Measurements from ENCODE around the gene CARD9. TPM values are rescaled to one million over a fixed set of nuclear protein-coding genes. Genes with fewer than 3 reads are reported as not detected.

CARD9 gene
- total RNA-seq, 1 donor from 2014 or later = 1.2 TPM

DNA sequence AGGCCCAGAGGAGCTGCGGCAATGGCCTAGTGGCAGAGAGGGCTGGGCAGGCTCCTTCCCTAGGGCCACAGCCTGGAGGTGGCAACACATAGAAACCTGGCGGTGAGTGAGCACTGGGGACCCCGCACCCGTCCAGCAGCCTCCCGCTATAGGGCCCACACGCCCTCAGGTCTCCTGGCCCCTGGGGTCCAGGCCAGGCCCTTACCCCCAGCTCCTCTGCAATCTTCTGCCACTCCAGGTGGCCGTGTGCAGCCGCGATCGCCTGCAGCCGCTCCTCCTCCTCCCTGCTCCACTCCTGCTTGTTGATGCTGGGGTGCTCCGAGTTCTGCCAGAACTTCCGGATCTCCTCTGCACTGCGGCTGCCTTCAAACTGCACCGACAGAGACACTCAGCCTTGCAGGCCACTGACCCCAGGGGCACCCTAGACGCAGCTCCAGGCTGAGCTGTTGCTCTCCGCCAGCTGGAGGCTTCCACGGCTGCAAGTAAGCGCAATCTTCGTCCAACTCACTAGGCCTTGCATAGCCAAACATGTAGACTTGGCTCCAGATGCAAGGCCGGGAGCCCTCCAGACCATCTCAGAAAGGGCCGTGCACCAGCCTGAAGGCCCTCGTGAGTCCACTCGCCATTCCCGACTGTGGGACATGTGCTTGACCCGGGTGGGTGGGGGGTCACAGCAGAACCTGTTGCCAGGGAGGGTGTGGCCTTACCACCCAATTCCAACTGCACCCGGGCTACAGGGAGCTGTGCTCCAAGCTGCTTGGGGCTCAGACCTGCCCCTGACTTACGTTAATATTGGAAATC is 18.5 kb upstream of the CARD9 start:
- H3K36me3 ChIP-seq = peaks cover 97% of the 10 kb centered on the region
- no peak for DNase-seq
- intact Hi-C loops (cut with micrococcal nuclease) = no loop called here
- no peak for TF ChIP-seq CTCF (IDR thresholded peaks at IDR 0.05; ENCODE audit: borderline replicate concordance)
- no peak overlapping the region for H3K27ac ChIP-seq (replicated peaks)
- no peak overlapping the region for H3K4me3 ChIP-seq
- no peaks in the 10 kb centered on the region for H3K4me1 ChIP-seq
- no peaks in the 10 kb centered on the region for H3K27me3 ChIP-seq (ENCODE audit: low read depth)
- no peaks in the 10 kb centered on the region for H3K9me3 ChIP-seq (replicated peaks)

DNA sequence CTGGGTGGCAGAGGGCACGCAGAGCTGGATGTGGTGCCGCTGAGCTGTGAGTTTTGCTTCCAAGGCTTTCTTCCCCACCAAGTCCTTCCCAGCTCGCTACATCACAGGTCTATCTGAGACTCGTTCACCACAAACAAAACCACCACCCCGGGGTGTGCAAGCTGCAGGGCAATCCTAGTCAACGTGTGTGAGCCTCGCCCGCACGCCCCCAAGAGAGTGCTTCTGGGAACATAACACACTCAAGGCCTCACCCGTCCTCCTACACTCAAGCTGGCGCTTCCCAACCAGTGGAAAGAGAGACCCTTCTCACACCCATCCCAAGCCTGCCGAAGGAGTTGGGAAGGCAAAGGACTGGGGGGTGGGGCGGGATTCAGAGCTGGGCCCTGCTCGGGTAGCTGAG is 15.9 kb upstream of the CARD9 start:
- no peak for DNase-seq
- peaks cover 91% of the 10 kb centered on the region for H3K36me3 ChIP-seq
- intact Hi-C loops (cut with micrococcal nuclease) = no loop called here
- TF ChIP-seq CTCF (IDR thresholded peaks at IDR 0.05; ENCODE audit: borderline replicate concordance) = no peak
- H3K4me3 ChIP-seq = no peak overlapping the region
- H3K4me1 ChIP-seq = no peaks in the 10 kb centered on the region
- H3K9me3 ChIP-seq (replicated peaks) = no peaks in the 10 kb centered on the region
- no peak overlapping the region for H3K27ac ChIP-seq (replicated peaks)
- no peaks in the 10 kb centered on the region for H3K27me3 ChIP-seq (ENCODE audit: low read depth)

DNA sequence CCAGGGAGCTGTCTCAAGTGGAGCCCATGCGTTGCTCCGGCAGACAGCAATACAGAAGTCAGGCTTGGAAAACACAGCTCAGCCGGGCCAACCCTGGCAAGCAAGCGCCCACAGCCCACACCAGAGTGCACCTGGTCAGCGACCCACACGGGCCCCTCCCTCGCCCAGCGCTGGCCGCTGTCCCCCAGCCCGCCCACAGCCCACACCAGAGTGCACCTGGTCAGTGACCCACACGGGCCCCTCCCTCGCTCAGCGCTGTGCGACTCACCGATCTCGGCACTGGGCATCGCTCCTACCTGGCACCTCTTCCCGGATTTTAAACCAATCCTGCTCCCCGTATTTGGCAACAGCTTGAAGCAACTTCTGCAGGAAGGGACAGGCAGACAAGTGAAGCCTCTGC is 13.7 kb upstream of the CARD9 start:
- H3K4me1 ChIP-seq = no peaks in the 10 kb centered on the region
- peaks cover 90% of the 10 kb centered on the region for H3K36me3 ChIP-seq
- H3K27ac ChIP-seq (replicated peaks) = no peak overlapping the region
- no peak for DNase-seq
- intact Hi-C loops (cut with micrococcal nuclease) = no loop called here
- no peaks in the 10 kb centered on the region for H3K9me3 ChIP-seq (replicated peaks)
- no peak for TF ChIP-seq CTCF (IDR thresholded peaks at IDR 0.05; ENCODE audit: borderline replicate concordance)
- no peak overlapping the region for H3K4me3 ChIP-seq
- H3K27me3 ChIP-seq (ENCODE audit: low read depth) = no peaks in the 10 kb centered on the region

- TF ChIP-seq CTCF (IDR thresholded peaks at IDR 0.05; ENCODE audit: borderline replicate concordance) = no peak
- H3K4me3 ChIP-seq = no peak overlapping the region
- H3K36me3 ChIP-seq = peaks cover 85% of the 10 kb centered on the region
- H3K27ac ChIP-seq (replicated peaks) = no peak overlapping the region
- no peaks in the 10 kb centered on the region for H3K27me3 ChIP-seq (ENCODE audit: low read depth)
- H3K4me1 ChIP-seq = peaks cover 9% of the 10 kb centered on the region
- intact Hi-C loops (cut with micrococcal nuclease) = no loop called here
- no peak for DNase-seq
- no peaks in the 10 kb centered on the region for H3K9me3 ChIP-seq (replicated peaks)
Observed at GRCh38 chr9:136386018-136386417, 12.5 kb upstream of the CARD9 start.

DNA sequence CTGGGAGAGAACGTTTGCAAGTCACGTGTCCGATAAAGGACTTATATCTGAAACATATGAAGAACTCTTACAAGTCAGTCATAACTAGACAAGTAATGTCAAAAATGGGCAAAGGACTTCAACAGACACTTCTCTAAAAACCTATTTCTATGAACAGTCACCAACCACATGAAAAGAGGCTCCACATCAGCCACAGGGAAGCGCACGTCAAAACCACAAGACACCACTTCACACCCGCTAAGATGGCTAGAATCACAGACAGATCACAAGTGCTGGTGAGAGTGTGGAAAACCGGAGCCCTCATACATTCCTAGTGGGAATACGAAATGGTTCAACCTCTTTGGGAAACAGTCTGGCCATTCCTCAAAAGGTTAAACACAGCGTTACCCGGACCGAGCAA is 11.5 kb upstream of the CARD9 start:
- H3K36me3 ChIP-seq = peaks cover 87% of the 10 kb centered on the region
- H3K9me3 ChIP-seq (replicated peaks) = no peaks in the 10 kb centered on the region
- no peak for TF ChIP-seq CTCF (IDR thresholded peaks at IDR 0.05; ENCODE audit: borderline replicate concordance)
- peaks cover 14% of the 10 kb centered on the region for H3K4me1 ChIP-seq
- intact Hi-C loops (cut with micrococcal nuclease) = no loop called here
- H3K4me3 ChIP-seq = no peak overlapping the region
- no peak for DNase-seq
- no peak overlapping the region for H3K27ac ChIP-seq (replicated peaks)
- no peaks in the 10 kb centered on the region for H3K27me3 ChIP-seq (ENCODE audit: low read depth)

Measured in left ventricle myocardium inferior (tissue), 1 donor.